Thoracic aorta (tissue), 2 donors: ENCODE data around the gene NAT10. TPM values are rescaled to one million over a fixed set of nuclear protein-coding genes. Genes with fewer than 3 reads are reported as not detected.

Experiments used
- ATAC-seq: fragments of 150-250 bp; one replicate; pipeline ENCODE4 v1.8.0; 2017; ENCODE audit warnings: low read depth; ENCODE audit not compliant: insufficient number of reproducible peaks, low FRiP score
- DNase-seq: peaks from one replicate; pipeline ENCODE4 v3.0.0-alpha.2; 2020; ENCODE audit warnings: low spot score
- H3K27ac ChIP-seq, 2 donors: fragments of 200-600 bp; sonication (generic); 1 replicate in 1 of 2; 2 replicates in 1 of 2; pipeline ENCODE4 v1.5.1; 2016; ENCODE audit warnings: mild to moderate bottlenecking in 2 of 2, moderate library complexity in 2 of 2
- H3K27me3 ChIP-seq: fragments of 200-600 bp; sonication (generic); replicated peaks from 2 replicates; pipeline ENCODE4 v1.6.0; 2016; ENCODE audit warnings: mild to moderate bottlenecking; ENCODE audit not compliant: insufficient read depth
- H3K36me3 ChIP-seq: fragments of 200-600 bp; sonication (generic); one replicate; pipeline ENCODE4 v1.5.1; 2016
- H3K4me1 ChIP-seq, 2 donors: fragments of 200-600 bp; sonication (generic); 1 replicate in 1 of 2; 2 replicates in 1 of 2; pipeline versions ENCODE4 v1.5.1 to v1.6.0; 2016; ENCODE audit warnings: low read depth in 2 of 2, mild to moderate bottlenecking in 1 of 2; ENCODE audit not compliant: control insufficient read depth in 1 of 2
- H3K4me3 ChIP-seq: fragments of 200-600 bp; sonication (generic); 2 replicates; pipeline ENCODE4 v1.5.1; 2016; ENCODE audit warnings: mild to moderate bottlenecking
- H3K9me3 ChIP-seq: fragments of 200-600 bp; sonication (generic); 2 replicates; pipeline ENCODE4 v1.5.1; 2016
- CTCF ChIP-seq: fragments of 200-600 bp; sonication (generic); IDR thresholded peaks from one replicate; pipeline ENCODE4 v1.5.1; 2019; ENCODE audit warnings: antibody characterized with exemption
- total RNA-seq, 2 donors: library from RNA; depleted of rRNA; stranded (reverse); fragments of >200 nt; gene quantifications; one replicate each; pipeline versions ENCODE4 v1.1.0 to v1.2.3, GENCODE V29; 2016

Gene NAT10
- total RNA-seq, 2 donors from 2014 or later, result 14.1 to 39.9 TPM

DNA sequence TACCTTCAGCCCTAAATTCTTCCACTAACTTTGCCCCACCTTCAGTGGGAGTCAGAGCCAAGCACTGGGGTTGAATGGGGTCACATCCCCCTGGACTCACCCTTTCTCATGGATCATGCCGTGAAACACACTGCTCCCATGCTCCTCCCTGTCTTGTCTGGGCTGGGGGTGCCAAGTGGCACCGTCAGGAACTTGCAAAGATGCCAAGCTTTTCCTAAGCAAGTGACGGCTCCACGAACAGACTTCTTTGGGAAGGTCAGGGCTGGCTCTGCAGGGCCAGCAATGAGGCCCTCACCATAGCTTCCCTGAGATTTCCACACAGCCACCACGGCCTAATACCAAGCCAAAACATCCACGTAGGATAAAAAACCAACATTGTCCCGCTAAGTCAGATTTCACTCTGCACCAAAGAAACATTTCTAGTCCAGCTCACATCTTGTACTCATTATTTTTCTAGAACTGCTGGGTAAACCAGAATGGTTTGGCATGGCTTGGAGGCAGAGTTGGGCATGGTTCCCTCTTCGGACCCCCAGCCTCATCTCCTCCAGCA is 76.5 kb downstream of the NAT10 start:
- no peak overlapping the region for H3K27ac ChIP-seq
- TF ChIP-seq CTCF, result no peak
- ATAC-seq (no peak), DNase-seq (no peak)
- no peaks in the 10 kb centered on the region for H3K27me3 ChIP-seq
- H3K9me3 ChIP-seq, result no peaks in the 10 kb centered on the region
- H3K4me3 ChIP-seq, result no peak overlapping the region
- no peaks in the 10 kb centered on the region for H3K36me3 ChIP-seq
- peaks cover 3 to 36% of the 10 kb centered on the region in 2 donors for H3K4me1 ChIP-seq

DNA sequence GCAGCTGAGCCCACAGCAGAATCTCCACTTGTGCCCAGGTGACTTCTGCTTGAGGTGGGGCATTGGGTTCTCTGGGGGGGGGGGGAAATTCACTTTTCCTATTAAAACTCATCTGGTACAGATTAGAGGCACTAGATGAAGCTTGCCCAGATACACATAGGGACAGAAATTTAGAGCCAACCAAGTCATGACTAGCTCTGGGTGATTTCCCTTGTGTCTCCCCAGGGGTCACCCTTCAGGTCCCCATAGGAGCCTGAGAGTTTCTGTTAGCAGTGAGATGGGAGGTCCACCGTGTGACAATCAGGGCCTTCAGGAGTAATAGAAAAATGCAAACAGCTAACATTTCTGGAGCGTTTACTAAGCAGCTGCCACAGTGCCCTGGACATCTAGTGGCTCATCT is 77.0 kb downstream of the NAT10 start:
- no peaks in the 10 kb centered on the region for H3K9me3 ChIP-seq
- no peak for TF ChIP-seq CTCF
- H3K27ac ChIP-seq, result no peak overlapping the region
- ATAC-seq, result no peak
- H3K36me3 ChIP-seq, result no peaks in the 10 kb centered on the region
- no peaks in the 10 kb centered on the region for H3K27me3 ChIP-seq
- DNase-seq, result no peak
- no peak overlapping the region for H3K4me3 ChIP-seq
- peaks cover 3 to 36% of the 10 kb centered on the region in 2 donors for H3K4me1 ChIP-seq

- ATAC-seq, result no peak
- peaks cover 3 to 36% of the 10 kb centered on the region in 2 donors for H3K4me1 ChIP-seq
- TF ChIP-seq CTCF, result no peak
- no peak overlapping the region for H3K4me3 ChIP-seq
- no peak for DNase-seq
- H3K27me3 ChIP-seq, result no peaks in the 10 kb centered on the region
- no peaks in the 10 kb centered on the region for H3K9me3 ChIP-seq
- no peak overlapping the region for H3K27ac ChIP-seq
- H3K36me3 ChIP-seq, result no peaks in the 10 kb centered on the region
Observed at GRCh38 chr11:34182921-34183685, 77.7 kb downstream of the NAT10 start.

DNA sequence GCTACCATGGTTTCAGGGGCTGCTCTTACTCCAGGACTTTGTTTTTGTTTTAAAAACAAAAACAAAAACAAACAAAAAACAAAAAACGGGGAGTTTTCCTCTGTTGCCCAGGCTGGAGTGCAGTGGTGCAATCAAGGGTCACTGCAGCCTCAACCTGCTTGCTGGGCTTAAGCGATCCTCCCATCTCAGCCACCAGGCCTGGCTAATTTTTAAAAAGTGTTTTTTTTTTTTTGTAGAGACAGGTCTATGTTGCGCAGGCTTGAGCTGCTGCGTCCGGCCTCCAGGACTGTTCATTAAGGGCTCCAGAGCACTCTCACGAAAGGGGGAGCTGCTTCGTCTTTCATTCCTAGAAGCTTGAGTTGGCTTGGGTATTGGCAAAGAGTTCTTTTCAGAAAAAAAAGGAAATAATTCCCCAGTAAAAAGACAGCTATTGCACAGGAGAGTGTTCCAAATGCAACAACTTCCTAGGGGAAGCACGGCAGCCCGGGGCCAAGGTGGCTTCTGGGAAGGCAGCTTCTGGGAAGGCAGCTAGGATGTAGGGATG is 78.5 kb downstream of the NAT10 start:
- Histone ChIP-seq H3K4me3 (no peak overlapping the region), H3K27ac (no peak overlapping the region)
- ATAC-seq, result no peak

More for the DNA sequence above, 78.5 kb downstream of the NAT10 start:
- TF ChIP-seq CTCF, result no peak
- Histone ChIP-seq H3K36me3 (no peaks in the 10 kb centered on the region), H3K27me3 (no peaks in the 10 kb centered on the region), H3K9me3 (no peaks in the 10 kb centered on the region), H3K4me1 (peaks cover 3 to 36% of the 10 kb centered on the region in 2 donors)
- DNase-seq, result no peak
